OCI-M1 (cell line): ENCODE results near the gene CNTNAP4.

Experiments
- DNase-seq: peaks from one replicate; lab custom pipeline; 2025; lab: John Stamatoyannopoulos, UW

CNTNAP4 gene

GRCh38 chr16:76490036-76490639 is 212.9 kb downstream of the CNTNAP4 start:
- DNase-seq: no peak

- DNase-seq: no peak
Measured at GRCh38 chr16:76500006-76500405, 222.8 kb downstream of the CNTNAP4 start.

GRCh38 chr16:76502063-76502462 is 224.9 kb downstream of the CNTNAP4 start:
- no peak for DNase-seq

- DNase-seq: no peak
Measured at GRCh38 chr16:76502555-76502954, 225.4 kb downstream of the CNTNAP4 start.

- peak; percentile 38 for DNase-seq
Measured at GRCh38 chr16:76503091-76503490, 225.9 kb downstream of the CNTNAP4 start.

GRCh38 chr16:76511203-76511602 is 234.0 kb downstream of the CNTNAP4 start:
- DNase-seq: no peak

GRCh38 chr16:76518781-76519180 is 241.6 kb downstream of the CNTNAP4 start:
- no peak for DNase-seq

- no peak for DNase-seq
Measured at GRCh38 chr16:76524356-76524755, 247.2 kb downstream of the CNTNAP4 start.

- peak; percentile 60 for DNase-seq
Measured at GRCh38 chr16:76524769-76525168, 247.6 kb downstream of the CNTNAP4 start.

- no peak for DNase-seq
Measured at GRCh38 chr16:76527244-76527643, 250.0 kb downstream of the CNTNAP4 start.

GRCh38 chr16:76529120-76529519 is 251.9 kb downstream of the CNTNAP4 start:
- DNase-seq: no peak

GRCh38 chr16:76531236-76531635 is 254.0 kb downstream of the CNTNAP4 start:
- no peak for DNase-seq

GRCh38 chr16:76532188-76532973 is 255.2 kb downstream of the CNTNAP4 start:
- no peak for DNase-seq

GRCh38 chr16:76539609-76540008 is 262.4 kb downstream of the CNTNAP4 start:
- DNase-seq: no peak

GRCh38 chr16:76541070-76541469 is 263.9 kb downstream of the CNTNAP4 start:
- no peak for DNase-seq

GRCh38 chr16:76565542-76565941 is 288.3 kb downstream of the CNTNAP4 start:
- no peak for DNase-seq

- DNase-seq: no peak
Measured at GRCh38 chr16:76571755-76572154, 294.6 kb downstream of the CNTNAP4 start.

GRCh38 chr16:76573281-76573680 is 296.1 kb downstream of the CNTNAP4 start:
- DNase-seq: no peak

GRCh38 chr16:76574651-76575050 is 297.4 kb downstream of the CNTNAP4 start:
- DNase-seq: no peak

- DNase-seq: no peak
Measured at GRCh38 chr16:76576526-76576925, 299.3 kb downstream of the CNTNAP4 start.

- DNase-seq: no peak
Measured at GRCh38 chr16:76577003-76577402, 299.8 kb downstream of the CNTNAP4 start.

GRCh38 chr16:76579277-76579922 is 302.2 kb downstream of the CNTNAP4 start:
- no peak for DNase-seq

- no peak for DNase-seq
Measured at GRCh38 chr16:76583466-76583865, 306.3 kb downstream of the CNTNAP4 start.
